Stimulated activated CD8-positive, alpha-beta memory T cell treated with anti-CD3 and anti-CD28 coated beads, Interleukin-15, amount 100 ng/mL, for 24 hours (primary cell): Measurements from ENCODE around the gene RTP5.
"Not testable (repeated sequence)": the region's sequence is repeated elsewhere in the genome, so short reads cannot be mapped to it uniquely, and the experiment has no call there.

Source experiments
- DNase-seq: peaks from one replicate; pipeline ENCODE4 v3.0.0-alpha.2; 2020; ENCODE audit warnings: low read depth

Gene RTP5

GRCh38 chr2:241869087-241869961 lies at the start of gene RTP5:
RTP5 (plus strand) TSS chr2:241869729; CDS start chr2:241869757, 28 bp downstream.
- no peak for DNase-seq

GRCh38 chr2:241819947-241820624 lies 49.4 kb upstream of the RTP5 start:
- not testable (repeated sequence) for DNase-seq

- DNase-seq, result no peak
These were observed 48.7 kb upstream of the RTP5 start for GRCh38 chr2:241820625-241821384.

- DNase-seq, result no peak
These were observed 47.9 kb upstream of the RTP5 start for GRCh38 chr2:241821460-241822263.

GRCh38 chr2:241822264-241822623 lies 47.3 kb upstream of the RTP5 start:
- no peak for DNase-seq

- not testable (repeated sequence) for DNase-seq
These were observed 45.7 kb upstream of the RTP5 start for GRCh38 chr2:241823531-241824437.

- DNase-seq, result no peak
These were observed 42.1 kb upstream of the RTP5 start for GRCh38 chr2:241827394-241827793.

- DNase-seq, result no peak
These were observed 36.3 kb upstream of the RTP5 start for GRCh38 chr2:241833101-241833663.

GRCh38 chr2:241833756-241834526 lies 35.6 kb upstream of the RTP5 start:
- not testable (repeated sequence) for DNase-seq

GRCh38 chr2:241834527-241835210 lies 34.9 kb upstream of the RTP5 start:
- no peak for DNase-seq

- no peak for DNase-seq
These were observed 33.9 kb upstream of the RTP5 start for GRCh38 chr2:241835611-241836010.

GRCh38 chr2:241836292-241836691 lies 33.2 kb upstream of the RTP5 start:
- no peak for DNase-seq

- DNase-seq, result no peak
These were observed 32.1 kb upstream of the RTP5 start for GRCh38 chr2:241837197-241837965.

GRCh38 chr2:241841181-241842066 lies 28.1 kb upstream of the RTP5 start:
- no peak for DNase-seq

- no peak for DNase-seq
These were observed 27.5 kb upstream of the RTP5 start for GRCh38 chr2:241842067-241842415.

GRCh38 chr2:241842620-241843211 lies 26.8 kb upstream of the RTP5 start:
- DNase-seq, result no peak
